Measurements from ENCODE around the gene IGFBP6. TPM values are rescaled to one million over a fixed set of nuclear protein-coding genes. Genes with fewer than 3 reads are reported as not detected.

Gene IGFBP6
- polyA plus RNA-seq, 1 of the 3 experiments (the other 2 are of a cell fraction), result 570 TPM

GRCh38 chr12:53098354-53098981, 1.0 kb downstream of the IGFBP6 start (continued):
- TF ChIP-seq ELF1 (IDR thresholded peaks at IDR 0.05) (no peak; the same call in 1 of the 2 replicates), CTCF (IDR thresholded peaks at IDR 0.05) (no peak), EP300 (IDR thresholded peaks at IDR 0.05; ENCODE audit: borderline replicate concordance in 1 of 2, low read depth in 1 of 2, low read length in 1 of 2) (peak in 1 of 2 experiments; percentile 47; a peak in 1 of 4 replicates), TAF1 (IDR thresholded peaks at IDR 0.05; ENCODE audit: borderline replicate concordance, low read depth, low read length) (no peak), SMC3 (IDR thresholded peaks at IDR 0.05; ENCODE audit: low read depth, low read length) (no peak), GATA2 (CRISPR knock-in tag; IDR thresholded peaks at IDR 0.05) (no peak), RAD21 (IDR thresholded peaks at IDR 0.05; ENCODE audit: low read length) (no peak), GABPA (IDR thresholded peaks at IDR 0.05; ENCODE audit: low read depth) (0 out of 2 replicates have a peak, but pooled peaks have one; percentile 41), SIN3A (IDR thresholded peaks at IDR 0.05; ENCODE audit: borderline replicate concordance, low read depth, low read length) (no peak), POLR2AphosphoS5 (IDR thresholded peaks at IDR 0.05; ENCODE audit: low read depth, low read length) (peak; percentile 66; the same call in 1 of the 2 replicates)

GRCh38 chr12:53099071-53099882, 1.8 kb downstream of the IGFBP6 start:
- Histone ChIP-seq H3K27me3 (ENCODE audit: insufficient read depth) (no peaks in the 10 kb centered on the region), H4K20me1 (ENCODE audit: insufficient read depth) (no peaks in the 10 kb centered on the region), H3F3A (replicated peaks; ENCODE audit: insufficient read depth) (peaks cover 30% of the 10 kb centered on the region), H3K79me2 (ENCODE audit: insufficient read depth) (peaks cover 10% of the 10 kb centered on the region; the same call in 1 of the 2 replicates), H3K4me1 (ENCODE audit: control insufficient read depth in 1 of 2, insufficient read depth in 2 of 2, low read depth in 1 of 2, low read length in 1 of 2) (peaks cover 10 to 21% of the 10 kb centered on the region in 2 experiments; a peak in 2 of 4 replicates), H3K4me2 (peak overlapping the region; percentile 100), H3K9ac (peak overlapping the region; percentile 81), H2AFZ (ENCODE audit: low read depth) (no peak overlapping the region), H3K9me3 (no peaks in the 10 kb centered on the region), H3K9me2 (no peaks in the 10 kb centered on the region), H3K36me3 (replicated peaks in 1 of 2; ENCODE audit: control insufficient read depth in 1 of 2, insufficient read depth in 2 of 2, low read length in 1 of 2) (peaks cover 8% of the 10 kb centered on the region in 2 experiments), H3K4me3 (ENCODE audit: low read depth in 2 of 2, low read length in 1 of 2) (peak overlapping the region; percentile 62 to 78; a peak in 3 of 4 replicates), H3K27ac (ENCODE audit: low read depth in 2 of 2, low read length in 1 of 2) (peak overlapping the region; percentile 90 to 98)
- POLR2A ChIA-PET, result interaction anchor here (0.9 to 1.5 kb wide), 2 partner anchors 33 to 35 kb away, joined by 3 to 7 read pairs; no protein-coding TSS in a partner anchor
- 23% methylated on average over 6 of the region's 6 CpGs for WGBS (ENCODE audit: low lambda C conversion rate)
- CTCF ChIA-PET, result interaction anchor here (0.5 to 7.6 kb wide), 34 partner anchors 9 to 215 kb away, joined by 3 to 385 read pairs (median 4); partner anchors contain the start of genes ESPL1, SPRYD3 and TNS2
- DNase-seq, result peak; percentile 90
- TF ChIP-seq MAX (IDR thresholded peaks at IDR 0.05; ENCODE audit: low read depth) (peak; percentile 56; the same call in 1 of the 2 replicates), IRF3 (IDR thresholded peaks at IDR 0.05; ENCODE audit: low read depth, low read length) (no peak), NFIC (IDR thresholded peaks at IDR 0.05; ENCODE audit: borderline replicate concordance) (peak; percentile 71), MEF2A (IDR thresholded peaks at IDR 0.05; ENCODE audit: borderline replicate concordance, low read depth) (no peak), TEAD4 (IDR thresholded peaks at IDR 0.05; ENCODE audit: borderline replicate concordance, insufficient read depth) (peak; percentile 37; the same call in 1 of the 2 replicates), SMC3 (IDR thresholded peaks at IDR 0.05; ENCODE audit: low read depth, low read length) (peak; percentile 96), RXRA (IDR thresholded peaks at IDR 0.05; ENCODE audit: borderline replicate concordance, low read depth) (peak; percentile 100), TAF1 (IDR thresholded peaks at IDR 0.05; ENCODE audit: borderline replicate concordance, low read depth, low read length) (no peak), MXI1 (IDR thresholded peaks at IDR 0.05; ENCODE audit: low read depth, low read length) (no peak; the same call in 1 of the 2 replicates), NRF1 (IDR thresholded peaks at IDR 0.05; ENCODE audit: low read depth, low read length) (no peak), EP300 (IDR thresholded peaks at IDR 0.05; ENCODE audit: borderline replicate concordance in 1 of 2, low read depth in 1 of 2, low read length in 1 of 2) (peak; percentile 30 to 66; a peak in 2 of 4 replicates), JUND (IDR thresholded peaks at IDR 0.05) (peak; percentile 72), USF2 (IDR thresholded peaks at IDR 0.05; ENCODE audit: borderline replicate concordance, low read depth, low read length) (no peak), FOXM1 (IDR thresholded peaks at IDR 0.05; ENCODE audit: low read depth) (no peak), SIN3A (IDR thresholded peaks at IDR 0.05; ENCODE audit: borderline replicate concordance, low read depth, low read length) (peak; percentile 59; the same call in 1 of the 2 replicates), USF1 (IDR thresholded peaks at IDR 0.05; ENCODE audit: borderline replicate concordance, low read depth) (no peak), ELF1 (IDR thresholded peaks at IDR 0.05) (no peak)

Data from SK-N-SH (cell line).